DOHH2 (cell line): ENCODE results near the gene PAM.

Source experiments
- CTCF ChIP-seq: fragments of 200-600 bp; sonication (generic); IDR thresholded peaks from one replicate; pipeline ENCODE4 v1.5.1; 2014; ENCODE audit warnings: antibody characterized with exemption, mild to moderate bottlenecking, low read depth, low read length; ENCODE audit not compliant: poor library complexity, severe bottlenecking
- EZH2phosphoT487 ChIP-seq: fragments of 200-600 bp; sonication (generic); IDR thresholded peaks from 2 replicates; pipeline ENCODE4 v1.6.1; 2017; ENCODE audit warnings: borderline replicate concordance, mild to moderate bottlenecking, antibody characterized with exemption, low read length, moderate library complexity, mixed read lengths

GRCh38 chr5:102759289-102759688, 4.2 kb downstream of the PAM start:
- no peak for TF ChIP-seq CTCF
- no peak for TF ChIP-seq EZH2phosphoT487
